Ascending aorta (tissue), 2 donors: ENCODE measurements around the gene C1orf167. TPM values are rescaled to one million over a fixed set of nuclear protein-coding genes. Genes with fewer than 3 reads are reported as not detected.
A peak's percentile ranks its signal among the peaks of the same experiment; 100 is the strongest.

Source experiments
- DNase-seq, 2 donors: peaks; one replicate each; pipeline ENCODE4 v3.0.0-alpha.2; 2019; ENCODE audit warnings: low spot score in 2 of 2
- H3K27ac ChIP-seq, 2 donors: fragments of 200-600 bp; sonication (generic); one replicate each; pipeline ENCODE4 v1.5.1; 2016 to 2017; ENCODE audit warnings: mild to moderate bottlenecking in 1 of 2
- H3K27me3 ChIP-seq: fragments of 200-600 bp; sonication (generic); one replicate; pipeline ENCODE4 v1.5.1; 2017
- H3K36me3 ChIP-seq, 2 donors: fragments of 200-600 bp; sonication (generic); one replicate each; pipeline ENCODE4 v1.5.1; 2016
- H3K4me1 ChIP-seq, 2 donors: fragments of 200-600 bp; sonication (generic); one replicate each; pipeline ENCODE4 v1.5.1; 2016 to 2017; ENCODE audit warnings: mild to moderate bottlenecking in 1 of 2
- H3K4me3 ChIP-seq, 2 donors: fragments of 200-600 bp; sonication (generic); one replicate each; pipeline ENCODE4 v1.5.1; 2016 to 2017; ENCODE audit warnings: mild to moderate bottlenecking in 1 of 2
- H3K9me3 ChIP-seq, 2 donors: fragments of 200-600 bp; sonication (generic); one replicate each; pipeline ENCODE4 v1.5.1; 2016
- CTCF ChIP-seq, 3 experiments: fragments of 200-600 bp in 2 of 3; fragments of 450-650 bp in 1 of 3; sonication (generic) in 2 of 3; IDR thresholded peaks; one replicate each; pipeline ENCODE4 v1.5.1; 2016 to 2019; ENCODE audit warnings: antibody characterized with exemption in 3 of 3, mild to moderate bottlenecking in 1 of 3, moderate library complexity in 1 of 3
- intact Hi-C: fragments of 100-400 bp; cut with DNase I; formaldehyde crosslinking; loops from one replicate; pipeline ENCODE4 v1.15.1; 2023
- total RNA-seq: library from RNA; depleted of rRNA; stranded (reverse); fragments of >200 nt; gene quantifications from one replicate; pipeline ENCODE4 v1.1.0, GENCODE V29; 2016

The C1orf167 gene
- total RNA-seq, 1 donor from 2014 or later, result not detected

DNA sequence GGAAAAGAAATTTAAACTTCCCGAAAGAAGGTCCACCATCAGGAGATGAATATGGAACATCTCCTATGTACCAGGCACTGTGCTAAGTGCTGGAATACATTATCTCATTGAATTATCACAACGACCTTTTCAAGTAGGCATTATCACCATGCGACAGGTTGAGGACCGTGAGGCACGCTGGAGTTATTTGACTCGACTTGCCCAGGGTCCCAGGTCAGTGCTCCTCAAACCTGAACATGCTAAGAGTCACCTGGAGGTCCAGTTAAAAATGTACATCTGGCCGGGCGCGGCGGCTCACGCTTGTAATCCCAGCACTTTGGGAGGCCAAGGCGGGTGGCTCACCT lies 42.0 kb upstream of the C1orf167 start:
- H3K4me3 ChIP-seq, result no peak overlapping the region
- peaks cover 3% of the 10 kb centered on the region in 2 donors for H3K4me1 ChIP-seq
- TF ChIP-seq CTCF (IDR thresholded peaks at IDR 0.05), result no peak
- no peak for DNase-seq
- H3K27me3 ChIP-seq, result no peaks in the 10 kb centered on the region
- intact Hi-C loops, result no loop called here
- no peak overlapping the region for H3K27ac ChIP-seq
- H3K36me3 ChIP-seq, result no peaks in the 10 kb centered on the region
- no peaks in the 10 kb centered on the region for H3K9me3 ChIP-seq

GRCh38 chr1:11720525-11720924 lies 41.5 kb upstream of the C1orf167 start:
- H3K4me1 ChIP-seq, result peaks cover 3% of the 10 kb centered on the region in 2 donors
- TF ChIP-seq CTCF (IDR thresholded peaks at IDR 0.05), result no peak
- H3K27me3 ChIP-seq, result no peaks in the 10 kb centered on the region
- no peaks in the 10 kb centered on the region for H3K36me3 ChIP-seq
- no peak overlapping the region for H3K27ac ChIP-seq
- peak in 1 of 2 donors; percentile 71 for DNase-seq
- intact Hi-C loops, result no loop called here
- H3K9me3 ChIP-seq, result no peaks in the 10 kb centered on the region
- H3K4me3 ChIP-seq, result no peak overlapping the region

DNA sequence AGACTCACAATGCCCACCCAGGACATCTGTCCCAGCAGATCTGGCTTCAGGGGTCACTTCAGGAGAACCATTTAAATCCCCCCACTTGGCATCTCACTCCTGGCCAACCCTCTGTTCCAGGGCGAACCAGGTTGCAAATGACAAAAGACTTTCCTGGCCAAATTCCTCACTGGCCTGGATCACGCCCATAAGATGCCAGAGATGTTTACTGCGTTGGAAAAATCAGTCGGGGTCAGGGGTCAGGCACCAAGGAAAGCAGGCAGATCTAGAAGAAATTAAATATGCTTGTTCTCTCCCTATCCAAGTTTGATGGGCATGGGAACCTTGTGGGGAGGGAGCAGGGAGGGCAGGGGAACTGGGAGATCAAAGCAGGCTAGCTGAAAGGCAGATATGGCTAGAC lies 40.7 kb upstream of the C1orf167 start:
- H3K4me1 ChIP-seq, result peaks cover 3% of the 10 kb centered on the region in 2 donors
- TF ChIP-seq CTCF (IDR thresholded peaks at IDR 0.05), result no peak
- no peak overlapping the region for H3K4me3 ChIP-seq
- intact Hi-C loops, result no loop called here
- H3K36me3 ChIP-seq, result no peaks in the 10 kb centered on the region
- DNase-seq, result no peak
- H3K27me3 ChIP-seq, result no peaks in the 10 kb centered on the region
- H3K9me3 ChIP-seq, result no peaks in the 10 kb centered on the region
- H3K27ac ChIP-seq, result no peak overlapping the region

- no peaks in the 10 kb centered on the region for H3K36me3 ChIP-seq
- peaks cover 3% of the 10 kb centered on the region in 2 donors for H3K4me1 ChIP-seq
- no peak overlapping the region for H3K4me3 ChIP-seq
- H3K9me3 ChIP-seq, result no peaks in the 10 kb centered on the region
- H3K27me3 ChIP-seq, result no peaks in the 10 kb centered on the region
- no peak overlapping the region for H3K27ac ChIP-seq
- intact Hi-C loops, result no loop called here
- DNase-seq, result no peak
- TF ChIP-seq CTCF (IDR thresholded peaks at IDR 0.05), result no peak
Measured at GRCh38 chr1:11722538-11722937, 39.5 kb upstream of the C1orf167 start.

- Histone ChIP-seq H3K27me3 (no peaks in the 10 kb centered on the region), H3K27ac (no peak overlapping the region), H3K36me3 (no peaks in the 10 kb centered on the region), H3K4me1 (peaks cover 0 to 2% of the 10 kb centered on the region in 2 donors), H3K4me3 (no peak overlapping the region), H3K9me3 (no peaks in the 10 kb centered on the region)
- no peak for TF ChIP-seq CTCF (IDR thresholded peaks at IDR 0.05)
- intact Hi-C loops, result no loop called here
- no peak for DNase-seq
Measured at GRCh38 chr1:11725616-11726015, 36.4 kb upstream of the C1orf167 start.

- DNase-seq, result no peak
- H3K4me1 ChIP-seq, result peaks cover 0 to 10% of the 10 kb centered on the region in 2 donors
- no peaks in the 10 kb centered on the region for H3K9me3 ChIP-seq
- TF ChIP-seq CTCF (IDR thresholded peaks at IDR 0.05), result no peak
- intact Hi-C loops, result no loop called here
- H3K27ac ChIP-seq, result no peak overlapping the region
- no peaks in the 10 kb centered on the region for H3K27me3 ChIP-seq
- no peak overlapping the region for H3K4me3 ChIP-seq
- H3K36me3 ChIP-seq, result no peaks in the 10 kb centered on the region
Measured at GRCh38 chr1:11727119-11727518, 34.9 kb upstream of the C1orf167 start.
